Mucosa of stomach (tissue), 1 donor: ENCODE results near the gene LCE2C.
"Not testable (repeated sequence)": the region's sequence is repeated elsewhere in the genome, so short reads cannot be mapped to it uniquely, and the experiment has no call there.

Experiments
- H3K27me3 ChIP-seq: one replicate; pipeline ENCODE4 v1.7.0; 2013; ENCODE audit warnings: mild to moderate bottlenecking, low read length; ENCODE audit not compliant: control insufficient read depth, insufficient read depth
- H3K36me3 ChIP-seq: one replicate; pipeline ENCODE4 v1.7.0; 2013; ENCODE audit warnings: low read length; ENCODE audit not compliant: control insufficient read depth, insufficient read depth
- H3K4me1 ChIP-seq: one replicate; pipeline ENCODE4 v1.7.0; 2013; ENCODE audit warnings: mild to moderate bottlenecking, low read length; ENCODE audit not compliant: control insufficient read depth, insufficient read depth
- H3K4me3 ChIP-seq: one replicate; pipeline ENCODE4 v1.7.0; 2013; ENCODE audit warnings: low read length
- H3K9ac ChIP-seq: one replicate; pipeline ENCODE4 v1.7.0; 2013; ENCODE audit warnings: mild to moderate bottlenecking, low read length, moderate library complexity
- H3K9me3 ChIP-seq: one replicate; pipeline ENCODE4 v1.7.0; 2013; ENCODE audit warnings: mild to moderate bottlenecking, low read length, moderate library complexity; ENCODE audit not compliant: control insufficient read depth
- donor health status: Pancreatic carcinoma.

Gene LCE2C

GRCh38 chr1:152674983-152675382, at the start of gene LCE2C:
TSS of gene LCE2C (plus strand) at chr1:152675279. CDS start at chr1:152676016, 737 bp downstream.
- H3K27me3 ChIP-seq, H3K9ac ChIP-seq, H3K36me3 ChIP-seq, H3K9me3 ChIP-seq, H3K4me3 ChIP-seq, H3K4me1 ChIP-seq: not testable (repeated sequence)

DNA sequence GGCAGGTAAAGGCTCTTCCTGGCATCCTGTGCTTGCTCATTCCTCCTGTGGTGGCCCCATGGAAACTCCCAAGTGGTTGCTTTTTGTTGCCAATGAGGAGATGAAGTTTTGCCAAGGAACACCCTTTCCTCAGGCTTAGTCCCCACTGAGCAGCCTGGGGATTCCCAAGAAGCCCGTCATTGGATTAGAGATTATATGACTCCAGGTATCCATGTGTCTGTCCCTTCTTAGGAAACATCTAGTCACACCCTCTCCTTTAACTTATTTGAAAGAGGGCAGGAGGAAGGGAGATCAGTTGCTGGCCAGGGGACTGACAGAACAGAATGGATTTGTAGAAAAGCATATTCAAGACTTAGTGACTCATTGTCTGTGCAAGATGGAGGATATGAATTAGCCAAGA, 48.3 kb upstream of the LCE2C start:
- Histone ChIP-seq H3K4me1 (no peaks in the 10 kb centered on the region), H3K27me3 (peaks cover 5% of the 10 kb centered on the region), H3K9me3 (no peaks in the 10 kb centered on the region), H3K9ac (no peak overlapping the region), H3K36me3 (no peaks in the 10 kb centered on the region), H3K4me3 (no peak overlapping the region)

DNA sequence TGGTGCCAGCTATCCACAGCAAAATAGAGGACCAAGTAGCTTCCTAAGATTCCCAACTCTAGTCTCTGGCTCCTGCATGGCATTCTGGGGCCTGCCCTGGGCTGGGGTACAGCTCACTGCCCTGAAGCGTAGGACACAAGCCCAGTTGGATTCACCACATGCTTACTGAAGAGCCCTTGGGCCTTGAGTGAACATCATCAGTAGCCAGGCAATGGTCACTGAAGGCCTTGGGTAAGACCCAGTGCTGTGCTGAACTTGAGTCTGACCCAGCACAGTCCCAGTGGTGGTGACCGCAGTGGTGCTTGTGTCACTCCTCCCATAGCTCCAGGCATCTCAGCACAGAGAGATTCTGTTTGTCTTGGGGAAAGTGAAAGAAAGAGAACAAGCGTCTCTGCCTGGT, 44.5 kb upstream of the LCE2C start:
- no peaks in the 10 kb centered on the region for H3K4me1 ChIP-seq
- no peak overlapping the region for H3K9ac ChIP-seq
- no peaks in the 10 kb centered on the region for H3K27me3 ChIP-seq
- H3K36me3 ChIP-seq, result no peaks in the 10 kb centered on the region
- H3K4me3 ChIP-seq, result no peak overlapping the region
- H3K9me3 ChIP-seq, result no peaks in the 10 kb centered on the region

GRCh38 chr1:152640351-152640750, 34.7 kb upstream of the LCE2C start:
- Histone ChIP-seq H3K36me3 (no peaks in the 10 kb centered on the region), H3K9me3 (no peaks in the 10 kb centered on the region)

GRCh38 chr1:152643945-152644344, 31.1 kb upstream of the LCE2C start:
- no peaks in the 10 kb centered on the region for H3K36me3 ChIP-seq
- no peaks in the 10 kb centered on the region for H3K9me3 ChIP-seq
- no peaks in the 10 kb centered on the region for H3K27me3 ChIP-seq
- no peak overlapping the region for H3K9ac ChIP-seq
- no peak overlapping the region for H3K4me3 ChIP-seq
- H3K4me1 ChIP-seq, result no peaks in the 10 kb centered on the region

More at GRCh38 chr1:152640351-152640750, 34.7 kb upstream of the LCE2C start:
- no peaks in the 10 kb centered on the region for H3K4me1 ChIP-seq
- H3K9ac ChIP-seq, result no peak overlapping the region
- H3K27me3 ChIP-seq, result no peaks in the 10 kb centered on the region
- no peak overlapping the region for H3K4me3 ChIP-seq

GRCh38 chr1:152645146-152645545, 29.9 kb upstream of the LCE2C start:
- Histone ChIP-seq H3K9me3 (no peaks in the 10 kb centered on the region), H3K9ac (no peak overlapping the region), H3K4me1 (no peaks in the 10 kb centered on the region), H3K36me3 (no peaks in the 10 kb centered on the region), H3K27me3 (no peaks in the 10 kb centered on the region), H3K4me3 (no peak overlapping the region)

DNA sequence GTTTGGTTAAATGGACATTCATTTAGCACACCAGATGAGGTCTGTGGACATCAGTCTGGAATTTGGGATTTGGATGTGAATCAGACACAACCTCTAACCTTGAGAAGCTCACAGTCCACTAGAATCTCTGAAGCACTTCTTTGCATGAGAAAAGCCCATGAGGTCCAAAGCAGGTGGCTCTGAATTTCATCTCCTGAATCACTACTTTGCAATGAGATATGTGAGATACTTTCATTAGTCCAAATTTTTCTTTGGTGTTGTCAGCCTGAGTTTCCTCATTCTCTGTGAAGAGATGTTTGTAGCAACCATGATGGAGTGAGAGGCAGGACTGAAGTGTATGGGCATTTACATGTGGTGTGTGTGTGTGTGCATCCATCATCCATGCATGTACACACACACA, 28.4 kb upstream of the LCE2C start:
- Histone ChIP-seq H3K9ac (no peak overlapping the region), H3K4me1 (no peaks in the 10 kb centered on the region), H3K9me3 (no peaks in the 10 kb centered on the region), H3K27me3 (no peaks in the 10 kb centered on the region), H3K4me3 (no peak overlapping the region), H3K36me3 (no peaks in the 10 kb centered on the region)

- no peaks in the 10 kb centered on the region for H3K27me3 ChIP-seq
- no peaks in the 10 kb centered on the region for H3K36me3 ChIP-seq
- no peaks in the 10 kb centered on the region for H3K9me3 ChIP-seq
- no peak overlapping the region for H3K4me3 ChIP-seq
- no peak overlapping the region for H3K9ac ChIP-seq
- H3K4me1 ChIP-seq, result no peaks in the 10 kb centered on the region
Measured at GRCh38 chr1:152654110-152654509, 21.0 kb upstream of the LCE2C start.

- no peak overlapping the region for H3K4me3 ChIP-seq
- no peaks in the 10 kb centered on the region for H3K36me3 ChIP-seq
- no peaks in the 10 kb centered on the region for H3K4me1 ChIP-seq
Measured at GRCh38 chr1:152656459-152656858, 18.6 kb upstream of the LCE2C start.

GRCh38 chr1:152657677-152658076, 17.4 kb upstream of the LCE2C start:
- Histone ChIP-seq H3K9ac (no peak overlapping the region), H3K4me1 (no peaks in the 10 kb centered on the region), H3K4me3 (no peak overlapping the region), H3K9me3 (no peaks in the 10 kb centered on the region), H3K36me3 (no peaks in the 10 kb centered on the region), H3K27me3 (no peaks in the 10 kb centered on the region)

More at GRCh38 chr1:152656459-152656858, 18.6 kb upstream of the LCE2C start:
- Histone ChIP-seq H3K27me3 (no peaks in the 10 kb centered on the region), H3K9ac (no peak overlapping the region), H3K9me3 (no peaks in the 10 kb centered on the region)

DNA sequence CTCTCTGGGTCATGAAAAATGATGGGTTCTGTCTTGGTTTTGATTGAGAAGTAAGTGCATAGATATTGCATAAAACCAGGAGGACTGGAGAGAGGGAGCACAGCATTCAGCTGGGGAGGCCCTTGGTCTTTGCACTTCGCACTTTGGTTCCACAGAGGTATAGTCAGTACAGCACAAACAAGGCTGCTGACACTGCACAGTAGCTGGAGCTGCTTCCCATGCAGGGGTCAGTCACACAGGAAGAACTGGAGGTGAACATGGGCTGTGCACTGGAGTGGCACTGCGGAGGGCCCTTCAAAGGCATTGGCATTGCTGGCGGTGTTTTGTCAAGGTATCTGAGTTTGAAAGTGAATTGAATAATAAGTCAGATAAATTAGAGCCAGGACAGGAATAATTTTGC, 16.4 kb upstream of the LCE2C start:
- Histone ChIP-seq H3K27me3 (no peaks in the 10 kb centered on the region), H3K4me3 (no peak overlapping the region), H3K9ac (no peak overlapping the region), H3K36me3 (no peaks in the 10 kb centered on the region), H3K4me1 (no peaks in the 10 kb centered on the region), H3K9me3 (no peaks in the 10 kb centered on the region)

DNA sequence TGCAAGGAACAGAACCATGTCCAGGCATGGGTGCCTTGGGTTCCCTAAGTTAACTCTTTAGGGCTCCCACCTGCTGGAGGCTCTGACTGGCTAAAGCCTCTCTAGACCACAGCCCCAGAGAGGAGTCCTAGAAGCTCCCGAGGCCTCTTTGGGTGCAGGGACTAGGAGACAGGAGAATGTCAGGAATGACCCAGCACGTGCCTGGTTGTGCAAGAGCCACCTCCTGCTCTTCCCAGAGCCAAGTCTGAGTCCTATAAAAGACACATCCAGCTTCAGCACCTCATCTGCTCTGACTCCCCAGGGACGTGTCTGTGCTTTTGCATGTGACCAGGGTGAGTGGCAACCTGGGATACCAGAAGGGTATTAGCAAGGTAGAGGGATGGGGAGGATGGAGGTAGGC, 12.0 kb upstream of the LCE2C start, which contains the start of gene LCE2D:
LCE2D (plus strand) TSS at position 283 of the 400 bp plus-strand sequence. CDS start 726 bp downstream, outside the sequence.
- Histone ChIP-seq H3K9ac (no peak within 1 kb of the TSS), H3K4me1 (no peaks in the 10 kb centered on the region), H3K27me3 (no peaks in the 10 kb centered on the region), H3K4me3 (no peak within 1 kb of the TSS), H3K36me3 (no peaks in the 10 kb centered on the region), H3K9me3 (no peaks in the 10 kb centered on the region)

DNA sequence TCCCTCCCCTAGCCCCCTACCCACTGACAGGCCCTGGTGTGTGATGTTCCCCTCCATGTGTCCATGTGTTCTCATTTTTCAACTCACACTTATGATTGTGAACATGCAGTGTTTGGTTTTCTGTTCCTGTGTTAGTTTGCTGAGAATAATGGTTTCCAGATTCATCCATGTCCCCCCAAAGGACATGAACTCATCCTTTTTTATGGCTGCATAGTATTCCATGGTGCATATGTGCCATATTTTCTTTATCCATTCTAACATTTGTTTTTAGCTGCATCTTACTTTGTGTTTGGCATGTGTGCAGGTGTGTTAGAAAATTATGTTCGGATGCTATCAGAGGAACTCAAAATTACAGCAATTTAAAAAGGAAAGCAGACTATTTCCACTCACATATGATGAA, 8.9 kb upstream of the LCE2C start:
- H3K36me3 ChIP-seq, H3K9ac ChIP-seq, H3K4me1 ChIP-seq, H3K27me3 ChIP-seq, H3K4me3 ChIP-seq, H3K9me3 ChIP-seq: not testable (repeated sequence)
